GM19452 (cell line): ENCODE measurements around the gene QSOX1.

Source experiments
- ATAC-seq: cut with Tn5 transposase; IDR thresholded peaks from one replicate; pipeline ENCODE4 v1.9.1; 2021; ENCODE audit not compliant: unreplicated experiment

QSOX1 gene

GRCh38 chr1:180230791-180231505 is 76.3 kb downstream of the QSOX1 start:
- no peak for ATAC-seq

GRCh38 chr1:180231506-180231921 is 76.8 kb downstream of the QSOX1 start:
- no peak for ATAC-seq

GRCh38 chr1:180231936-180232335 is 77.3 kb downstream of the QSOX1 start:
- no peak for ATAC-seq

- no peak for ATAC-seq
Observed at GRCh38 chr1:180232521-180233043, 77.9 kb downstream of the QSOX1 start.

- ATAC-seq: no peak
Observed at GRCh38 chr1:180233191-180234011, 78.7 kb downstream of the QSOX1 start.

GRCh38 chr1:180234369-180235076 is 79.9 kb downstream of the QSOX1 start:
- no peak for ATAC-seq

- no peak for ATAC-seq
Observed at GRCh38 chr1:180235077-180235501, 80.4 kb downstream of the QSOX1 start.

GRCh38 chr1:180235502-180236239 is 81.0 kb downstream of the QSOX1 start:
- ATAC-seq: no peak

- no peak for ATAC-seq
Observed at GRCh38 chr1:180236698-180237509, 82.2 kb downstream of the QSOX1 start.

GRCh38 chr1:180237869-180238476 is 83.3 kb downstream of the QSOX1 start:
- ATAC-seq: no peak

- ATAC-seq: no peak
Observed at GRCh38 chr1:180238675-180239074, 84.0 kb downstream of the QSOX1 start.

GRCh38 chr1:180239145-180240096 is 84.8 kb downstream of the QSOX1 start:
- no peak for ATAC-seq

GRCh38 chr1:180241716-180242544 is 87.3 kb downstream of the QSOX1 start:
- no peak for ATAC-seq

- ATAC-seq: no peak
Observed at GRCh38 chr1:180243517-180244221, 89.0 kb downstream of the QSOX1 start.

GRCh38 chr1:180244840-180245239 is 90.2 kb downstream of the QSOX1 start:
- no peak for ATAC-seq

GRCh38 chr1:180246579-180246978 is 91.9 kb downstream of the QSOX1 start:
- ATAC-seq: no peak

- no peak for ATAC-seq
Observed at GRCh38 chr1:180247061-180247460, 92.4 kb downstream of the QSOX1 start.
